Nephron (organoid): ENCODE results near the gene NSFL1C.

Experiments
- H3K27ac Mint-ChIP-seq, 3 experiments: 2 replicates each; pipeline ENCODE4 v1.8.0; 2020; ENCODE audit warnings: mixed read lengths in 3 of 3, mild to moderate bottlenecking in 2 of 3, moderate library complexity in 1 of 3
- H3K27me3 Mint-ChIP-seq: 2 replicates; pipeline ENCODE4 v1.8.0; 2021; ENCODE audit warnings: low read depth, mild to moderate bottlenecking, moderate library complexity, mixed read lengths
- H3K36me3 Mint-ChIP-seq: 2 replicates; pipeline ENCODE4 v1.8.0; 2020; ENCODE audit warnings: low read depth, mixed read lengths
- H3K4me1 Mint-ChIP-seq: 2 replicates; pipeline ENCODE4 v1.8.0; 2020; ENCODE audit warnings: mixed read lengths
- H3K4me3 Mint-ChIP-seq, 3 experiments: 2 replicates each; pipeline ENCODE4 v1.8.0; 2020; ENCODE audit warnings: mild to moderate bottlenecking in 3 of 3, mixed read lengths in 3 of 3, moderate library complexity in 2 of 3
- H3K9me3 Mint-ChIP-seq: 2 replicates; pipeline ENCODE4 v1.8.0; 2020; ENCODE audit warnings: mixed read lengths
- TF ChIP-seq, protein P1 (sequence below), 3 experiments: fragments of 200-600 bp; sonication (generic); IDR thresholded peaks; one replicate each; pipeline ENCODE4 v1.5.0; 2021; ENCODE audit warnings: antibody characterized with exemption in 3 of 3; ENCODE audit not compliant: unreplicated experiment in 3 of 3

Gene NSFL1C

DNA sequence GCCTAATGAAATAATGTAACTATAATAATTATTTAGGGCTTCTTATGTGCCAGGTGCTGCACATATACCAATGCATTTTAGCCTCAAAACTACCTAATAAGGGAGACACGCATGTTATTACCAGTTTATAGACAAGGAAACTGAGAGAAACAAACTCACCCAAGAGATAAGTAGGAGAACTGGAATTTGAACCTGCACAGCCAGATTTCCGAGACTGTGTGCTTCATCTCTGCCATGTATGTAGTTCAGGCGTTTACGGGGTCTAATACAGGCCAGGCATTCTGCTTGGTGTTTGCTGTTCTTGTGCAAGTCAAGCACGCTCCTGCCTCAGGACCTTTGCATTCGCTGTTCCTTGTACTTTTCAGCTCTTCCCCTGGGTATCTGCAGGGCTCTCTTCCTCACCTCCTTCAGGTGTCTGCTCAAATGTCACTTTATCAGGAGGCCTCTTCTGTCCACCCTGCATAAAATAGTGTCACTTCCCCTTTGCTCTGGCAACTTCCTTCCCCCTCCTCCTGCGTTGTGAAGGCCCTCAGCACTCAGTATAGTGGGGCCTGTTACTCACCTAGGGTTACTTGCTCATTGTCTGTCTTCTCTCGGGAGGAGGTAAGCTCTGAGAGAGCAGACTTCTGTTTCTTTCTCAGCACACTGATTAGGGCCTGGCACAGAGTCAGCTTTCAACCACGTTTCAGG, 6.1 kb upstream of the NSFL1C start:
- H3K4me1 Mint-ChIP-seq: peaks cover 11% of the 10 kb centered on the region

DNA sequence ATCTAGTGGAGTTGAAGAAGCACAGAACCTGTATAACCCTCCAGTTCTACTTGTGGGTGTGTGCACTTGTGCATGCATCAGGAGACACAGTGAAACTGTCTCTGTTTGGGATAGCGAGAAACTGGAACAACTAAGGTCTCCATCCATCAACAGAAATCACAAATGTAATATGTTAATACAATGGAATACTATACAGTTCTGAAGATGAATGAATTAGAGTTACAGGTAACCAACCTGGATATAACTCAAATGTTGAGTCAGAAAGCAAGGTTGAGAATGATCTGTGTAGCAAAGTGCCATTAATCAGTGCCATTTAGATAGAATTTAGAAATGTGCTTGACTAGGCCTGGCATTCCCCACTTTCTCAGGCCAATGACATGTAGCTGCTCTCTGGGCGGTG, 4.6 kb upstream of the NSFL1C start:
- Mint-ChIP-seq H3K27me3 (peaks cover 8% of the 10 kb centered on the region), H3K4me3 (no peak overlapping the region), H3K27ac (peak overlapping the region in 1 of 3 experiments; percentile 6), H3K4me1 (peaks cover 18% of the 10 kb centered on the region), H3K36me3 (no peaks in the 10 kb centered on the region), H3K9me3 (no peaks in the 10 kb centered on the region)
- TF ChIP-seq, protein P1, sequence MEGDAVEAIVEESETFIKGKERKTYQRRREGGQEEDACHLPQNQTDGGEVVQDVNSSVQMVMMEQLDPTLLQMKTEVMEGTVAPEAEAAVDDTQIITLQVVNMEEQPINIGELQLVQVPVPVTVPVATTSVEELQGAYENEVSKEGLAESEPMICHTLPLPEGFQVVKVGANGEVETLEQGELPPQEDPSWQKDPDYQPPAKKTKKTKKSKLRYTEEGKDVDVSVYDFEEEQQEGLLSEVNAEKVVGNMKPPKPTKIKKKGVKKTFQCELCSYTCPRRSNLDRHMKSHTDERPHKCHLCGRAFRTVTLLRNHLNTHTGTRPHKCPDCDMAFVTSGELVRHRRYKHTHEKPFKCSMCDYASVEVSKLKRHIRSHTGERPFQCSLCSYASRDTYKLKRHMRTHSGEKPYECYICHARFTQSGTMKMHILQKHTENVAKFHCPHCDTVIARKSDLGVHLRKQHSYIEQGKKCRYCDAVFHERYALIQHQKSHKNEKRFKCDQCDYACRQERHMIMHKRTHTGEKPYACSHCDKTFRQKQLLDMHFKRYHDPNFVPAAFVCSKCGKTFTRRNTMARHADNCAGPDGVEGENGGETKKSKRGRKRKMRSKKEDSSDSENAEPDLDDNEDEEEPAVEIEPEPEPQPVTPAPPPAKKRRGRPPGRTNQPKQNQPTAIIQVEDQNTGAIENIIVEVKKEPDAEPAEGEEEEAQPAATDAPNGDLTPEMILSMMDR (IDR thresholded peaks at IDR 0.05; ENCODE audit: unreplicated experiment in 3 of 3): no peak

More for the DNA sequence above, 6.1 kb upstream of the NSFL1C start:
- TF ChIP-seq, protein P1 (IDR thresholded peaks at IDR 0.05; ENCODE audit: unreplicated experiment in 3 of 3): no peak
- Mint-ChIP-seq H3K9me3 (no peaks in the 10 kb centered on the region), H3K27me3 (peaks cover 11% of the 10 kb centered on the region), H3K27ac (no peak overlapping the region), H3K4me3 (no peak overlapping the region), H3K36me3 (no peaks in the 10 kb centered on the region)

DNA sequence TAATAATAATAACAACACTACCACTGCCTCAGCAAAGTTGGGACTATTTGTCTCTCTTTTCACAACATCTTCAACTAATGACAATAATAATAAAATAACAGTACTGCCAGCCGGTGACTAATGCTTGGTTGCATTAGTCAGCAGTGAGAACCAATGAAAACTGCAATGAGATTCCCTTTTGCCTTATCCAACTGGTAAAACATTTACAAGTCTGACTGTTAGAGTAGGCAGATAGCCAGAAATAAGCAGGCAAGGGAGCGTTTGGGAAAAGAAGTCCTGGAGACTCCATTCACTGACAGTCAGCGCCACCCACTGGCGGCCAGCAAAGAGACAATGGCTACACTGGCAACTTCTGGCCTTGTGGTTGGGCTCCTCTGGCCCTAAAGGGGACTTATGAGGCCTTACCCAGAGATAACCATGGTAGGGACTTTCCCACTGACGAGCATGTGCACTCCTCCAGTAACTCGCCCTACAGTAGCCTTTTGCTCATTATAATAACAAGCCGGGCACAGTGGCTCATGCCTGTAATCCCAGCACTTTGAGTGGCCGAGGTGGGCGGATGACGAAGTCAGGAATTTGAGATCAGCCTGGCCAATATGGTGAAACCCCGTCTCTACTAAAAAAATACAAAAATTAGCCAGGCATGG, 3.4 kb upstream of the NSFL1C start:
- no peaks in the 10 kb centered on the region for H3K36me3 Mint-ChIP-seq
- H3K9me3 Mint-ChIP-seq: no peaks in the 10 kb centered on the region
- H3K27ac Mint-ChIP-seq: peak overlapping the region; percentile 75 to 92 (median 83)
- peaks cover 28% of the 10 kb centered on the region for H3K4me1 Mint-ChIP-seq
- H3K4me3 Mint-ChIP-seq: peak overlapping the region; percentile 62 to 74 (median 66)
- H3K27me3 Mint-ChIP-seq: peaks cover 7% of the 10 kb centered on the region
- TF ChIP-seq, protein P1 (IDR thresholded peaks at IDR 0.05; ENCODE audit: unreplicated experiment in 3 of 3): peak; percentile 74 to 78 (median 76)

DNA sequence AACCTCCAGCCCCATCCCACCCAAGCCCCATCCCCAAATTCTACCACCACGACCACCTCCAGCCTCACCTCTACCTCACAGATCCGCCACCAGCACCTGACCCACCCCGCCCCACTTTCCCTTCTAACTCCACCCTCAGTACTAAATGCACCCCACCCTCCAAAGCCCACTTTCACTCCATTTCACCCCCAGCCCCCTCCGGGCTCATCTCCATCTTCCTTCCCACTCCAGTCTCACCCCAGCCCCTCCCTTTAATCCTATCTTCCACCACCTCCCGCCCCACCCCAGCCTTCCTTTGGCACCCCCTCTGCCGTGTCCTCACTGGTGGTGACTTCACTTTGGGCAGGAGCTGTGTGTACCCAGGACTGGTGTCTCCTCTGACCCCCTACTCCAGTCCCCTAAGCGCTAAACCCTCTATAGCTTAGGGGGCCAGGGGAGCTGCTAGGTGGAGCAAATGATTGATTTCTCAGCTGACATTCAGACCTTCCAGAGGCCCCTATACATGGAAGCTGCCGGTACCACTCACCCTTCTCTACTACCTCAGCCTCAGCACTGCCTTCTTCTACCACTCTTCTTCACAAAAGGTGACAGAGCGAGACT, 2.8 kb upstream of the NSFL1C start:
- TF ChIP-seq, protein P1 (IDR thresholded peaks at IDR 0.05; ENCODE audit: unreplicated experiment in 3 of 3): no peak
- Mint-ChIP-seq H3K36me3 (no peaks in the 10 kb centered on the region), H3K4me1 (peaks cover 34% of the 10 kb centered on the region), H3K27me3 (peaks cover 7% of the 10 kb centered on the region), H3K27ac (peak overlapping the region; percentile 75 to 92 (median 83)), H3K4me3 (peak overlapping the region in 2 of 3 experiments; percentile 66 to 74), H3K9me3 (no peaks in the 10 kb centered on the region)

DNA sequence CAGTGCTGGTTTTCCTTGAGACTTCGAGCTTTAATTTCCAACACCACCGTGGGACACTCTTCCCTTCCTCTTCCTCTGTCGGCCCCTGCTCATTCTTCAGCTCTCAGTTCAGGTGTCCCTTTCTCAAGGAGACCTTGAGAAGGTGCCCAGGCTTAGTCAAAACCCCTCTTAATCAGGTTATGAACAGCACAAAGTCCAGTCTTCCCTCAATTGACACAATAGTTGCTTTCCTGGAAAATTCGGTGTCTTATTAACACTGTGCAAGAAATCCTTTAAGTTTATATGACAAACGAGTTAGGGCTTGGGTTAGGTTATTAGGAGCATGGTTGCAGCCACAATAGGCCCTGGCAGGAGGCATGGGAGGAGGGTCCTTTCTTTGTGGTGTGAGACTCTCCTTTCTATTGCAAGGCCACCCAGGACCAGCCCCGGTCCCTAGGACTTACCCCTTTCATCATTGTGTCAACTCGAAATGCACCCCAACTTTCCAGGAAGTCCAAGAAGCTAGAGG, 1.5 kb upstream of the NSFL1C start:
- peaks cover 6% of the 10 kb centered on the region for H3K36me3 Mint-ChIP-seq
- TF ChIP-seq, protein P1 (IDR thresholded peaks at IDR 0.05; ENCODE audit: unreplicated experiment in 3 of 3): no peak
- no peaks in the 10 kb centered on the region for H3K9me3 Mint-ChIP-seq
- H3K4me1 Mint-ChIP-seq: peaks cover 39% of the 10 kb centered on the region
- H3K4me3 Mint-ChIP-seq: peak overlapping the region; percentile 85 to 95 (median 93)
- peaks cover 7% of the 10 kb centered on the region for H3K27me3 Mint-ChIP-seq
- H3K27ac Mint-ChIP-seq: peak overlapping the region in 1 of 3 experiments; percentile 67
